ENCODE results near the gene USP30. TPM values are rescaled to one million over a fixed set of nuclear protein-coding genes. Genes with fewer than 3 reads are reported as not detected.

Gene USP30
- total RNA-seq, 1 experiment from 2014 or later: 7.8 TPM

- H3K27me3 Mint-ChIP-seq (ENCODE audit: low read depth): peaks cover 14% of the 10 kb centered on the region
- Histone ChIP-seq H2BK20ac (ENCODE audit: low read depth, low read length, poor library complexity, severe bottlenecking) (no peak overlapping the region), H3K79me1 (ENCODE audit: insufficient read depth, low read depth, low read length, poor library complexity, severe bottlenecking) (no peaks in the 10 kb centered on the region), H2BK120ac (ENCODE audit: low read depth, low read length, poor library complexity, severe bottlenecking) (no peak overlapping the region), H4K8ac (replicated peaks; ENCODE audit: insufficient read length, low read depth, low read length) (no peak overlapping the region), H2AK5ac (ENCODE audit: insufficient read length, low read length) (no peak overlapping the region), H3K18ac (ENCODE audit: insufficient read length, low read depth, low read length) (no peak overlapping the region), H2BK5ac (ENCODE audit: insufficient read length, low read length) (no peak overlapping the region), H3K56ac (ENCODE audit: insufficient read length, low read depth, low read length) (no peak overlapping the region), H3K27ac (ENCODE audit: insufficient read length, low read depth, low read length) (no peak overlapping the region), H3K4me1 (ENCODE audit: insufficient read depth, low read length) (no peaks in the 10 kb centered on the region), H4K20me1 (ENCODE audit: control insufficient read depth, insufficient read depth, insufficient read length) (no peaks in the 10 kb centered on the region), H3K23ac (ENCODE audit: insufficient read length, low read depth, low read length) (no peak overlapping the region), H3K79me2 (ENCODE audit: insufficient read depth, low read length) (no peaks in the 10 kb centered on the region), H3K4me2 (ENCODE audit: insufficient read depth, insufficient read length, low read length) (no peak overlapping the region), H4K5ac (ENCODE audit: insufficient read length, low read depth, low read length) (no peak overlapping the region), H3T11ph (ENCODE audit: low read length) (no peak overlapping the region), H3K14ac (ENCODE audit: insufficient read depth, low read length) (no peak overlapping the region), H4K91ac (ENCODE audit: insufficient read length, low read depth, low read length) (no peak overlapping the region), H3K9me3 (ENCODE audit: control insufficient read depth, low read depth, low read length) (no peaks in the 10 kb centered on the region), H2BK15ac (ENCODE audit: low read depth, low read length) (no peak overlapping the region), H3K27me3 (ENCODE audit: insufficient read depth, low read length) (no peaks in the 10 kb centered on the region), H3K4ac (ENCODE audit: low read depth, low read length) (no peak overlapping the region), H3K23me2 (ENCODE audit: insufficient read length, low read depth, low read length, poor library complexity, severe bottlenecking) (no peaks in the 10 kb centered on the region), H3K9ac (ENCODE audit: extremely low read depth, insufficient read length, low read length) (no peak overlapping the region), H2AFZ (ENCODE audit: low read length) (no peak overlapping the region), H2BK12ac (ENCODE audit: insufficient read length, low read depth, low read length) (no peak overlapping the region)
- H3K4me3 Mint-ChIP-seq: no peak overlapping the region
- no peak for TF ChIP-seq CTCF (conservative IDR thresholded peaks at IDR 0.05)
- no peaks in the 10 kb centered on the region for H3K36me3 Mint-ChIP-seq (ENCODE audit: insufficient read depth in 1 of 3, low read depth in 3 of 3)
- H3K9me3 Mint-ChIP-seq: no peaks in the 10 kb centered on the region
- DNase-seq: no peak
- no peak overlapping the region for H3K27ac Mint-ChIP-seq
- WGBS (ENCODE audit: extremely low coverage, insufficient read length, low lambda C conversion rate): no CpG with 5 or more reads among the region's 3 CpGs
- H3K4me1 Mint-ChIP-seq: no peaks in the 10 kb centered on the region
Observed at GRCh38 chr12:109004017-109004416, 48.4 kb upstream of the USP30 start.
